PC-3 (cell line): ENCODE results near the gene WDR1.

Experiments
- CTCF ChIP-seq: fragments of 300-600 bp; sonication (generic); conservative IDR thresholded peaks from 2 replicates; pipeline ENCODE4 v1.5.1; 2017; ENCODE audit warnings: antibody characterized with exemption, low read depth, mild to moderate bottlenecking, low read length
- EZH2 ChIP-seq: fragments of 300-600 bp; sonication (generic); IDR thresholded peaks from one replicate; pipeline ENCODE4 v1.6.1; 2017; ENCODE audit warnings: antibody characterized with exemption, mild to moderate bottlenecking, low read length; ENCODE audit not compliant: unreplicated experiment
- EZH2phosphoT487 ChIP-seq: fragments of 300-600 bp; sonication (generic); IDR thresholded peaks from 2 replicates; pipeline ENCODE4 v1.6.1; 2018; ENCODE audit warnings: mild to moderate bottlenecking, antibody characterized with exemption, low read length, borderline replicate concordance

DNA sequence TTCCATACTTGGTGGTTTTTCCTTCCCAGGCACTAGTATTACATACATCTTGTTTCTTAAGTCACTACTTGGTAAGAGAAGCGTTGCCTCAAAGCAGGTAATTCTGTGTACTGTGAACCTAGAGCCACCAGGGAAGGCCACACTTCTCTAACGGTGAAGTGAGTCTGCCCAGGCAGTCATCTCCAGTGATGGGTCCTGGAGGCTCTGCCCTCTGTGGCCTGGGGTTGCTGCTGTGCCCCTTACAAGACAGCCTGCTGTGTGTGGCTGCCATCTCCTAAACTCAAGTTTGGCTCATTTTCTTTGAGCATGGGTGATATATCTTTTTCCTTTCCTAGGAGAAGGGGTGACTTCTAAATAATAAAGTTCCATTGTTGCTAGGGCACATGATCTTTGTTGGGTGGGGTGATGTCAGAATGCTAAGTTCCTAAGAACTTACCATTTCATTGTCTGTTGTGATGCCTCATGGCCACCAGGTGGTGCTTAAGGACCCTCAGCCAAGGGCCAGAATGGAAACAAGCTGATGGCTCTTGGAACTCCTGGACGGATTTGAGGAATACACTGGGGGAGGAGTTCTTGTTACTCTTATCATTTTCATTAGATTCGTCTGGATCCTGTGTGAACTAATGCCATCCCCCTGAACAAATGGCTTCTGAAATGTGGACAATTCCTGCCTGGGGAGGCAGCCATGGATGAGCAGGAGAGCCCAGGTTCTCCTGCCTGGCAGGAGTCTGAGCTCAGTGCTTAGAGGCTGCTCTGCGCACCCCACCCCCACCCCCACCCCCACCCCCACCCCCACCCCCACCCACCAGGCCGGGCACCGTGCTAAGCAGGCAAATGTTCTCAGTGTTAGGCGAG lies 41.1 kb upstream of the WDR1 start:
- TF ChIP-seq CTCF, result peak; percentile 73
- no peak for TF ChIP-seq EZH2phosphoT487
- no peak for TF ChIP-seq EZH2
